ENCODE measurements around the gene MINDY2.

The MINDY2 gene, protein sequence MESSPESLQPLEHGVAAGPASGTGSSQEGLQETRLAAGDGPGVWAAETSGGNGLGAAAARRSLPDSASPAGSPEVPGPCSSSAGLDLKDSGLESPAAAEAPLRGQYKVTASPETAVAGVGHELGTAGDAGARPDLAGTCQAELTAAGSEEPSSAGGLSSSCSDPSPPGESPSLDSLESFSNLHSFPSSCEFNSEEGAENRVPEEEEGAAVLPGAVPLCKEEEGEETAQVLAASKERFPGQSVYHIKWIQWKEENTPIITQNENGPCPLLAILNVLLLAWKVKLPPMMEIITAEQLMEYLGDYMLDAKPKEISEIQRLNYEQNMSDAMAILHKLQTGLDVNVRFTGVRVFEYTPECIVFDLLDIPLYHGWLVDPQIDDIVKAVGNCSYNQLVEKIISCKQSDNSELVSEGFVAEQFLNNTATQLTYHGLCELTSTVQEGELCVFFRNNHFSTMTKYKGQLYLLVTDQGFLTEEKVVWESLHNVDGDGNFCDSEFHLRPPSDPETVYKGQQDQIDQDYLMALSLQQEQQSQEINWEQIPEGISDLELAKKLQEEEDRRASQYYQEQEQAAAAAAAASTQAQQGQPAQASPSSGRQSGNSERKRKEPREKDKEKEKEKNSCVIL

GRCh38 chr15:58770857-58771620 is at the start of gene MINDY2:
MINDY2 (plus strand) TSS chr15:58771302; CDS start chr15:58771396, 94 bp downstream.
- DNase-seq (ENCODE audit: low spot score) = peak; percentile 97
- TF ChIP-seq CTCF (IDR thresholded peaks at IDR 0.05; ENCODE audit: borderline replicate concordance, control extremely low read depth, extremely low read depth, insufficient read depth, missing control alignments) = peak; percentile 42
- in situ Hi-C loops (cut with MboI; ENCODE audit: low sequenced_read_pairs, unreplicated experiment) = loop anchor here (25.0 kb wide), 1 partner anchor 534 kb away; no protein-coding TSS in a partner anchor

GRCh38 chr15:58724466-58724865 is 46.6 kb upstream of the MINDY2 start:
- no peak for TF ChIP-seq CTCF (IDR thresholded peaks at IDR 0.05; ENCODE audit: borderline replicate concordance, control extremely low read depth, extremely low read depth, insufficient read depth, missing control alignments)
- in situ Hi-C loops (cut with MboI; ENCODE audit: low sequenced_read_pairs, unreplicated experiment) = no loop called here
- DNase-seq (ENCODE audit: low spot score) = peak; percentile 65

GRCh38 chr15:58726867-58727266 is 44.2 kb upstream of the MINDY2 start:
- no peak for TF ChIP-seq CTCF (IDR thresholded peaks at IDR 0.05; ENCODE audit: borderline replicate concordance, control extremely low read depth, extremely low read depth, insufficient read depth, missing control alignments)
- in situ Hi-C loops (cut with MboI; ENCODE audit: low sequenced_read_pairs, unreplicated experiment) = no loop called here
- DNase-seq (ENCODE audit: low spot score) = no peak

DNA sequence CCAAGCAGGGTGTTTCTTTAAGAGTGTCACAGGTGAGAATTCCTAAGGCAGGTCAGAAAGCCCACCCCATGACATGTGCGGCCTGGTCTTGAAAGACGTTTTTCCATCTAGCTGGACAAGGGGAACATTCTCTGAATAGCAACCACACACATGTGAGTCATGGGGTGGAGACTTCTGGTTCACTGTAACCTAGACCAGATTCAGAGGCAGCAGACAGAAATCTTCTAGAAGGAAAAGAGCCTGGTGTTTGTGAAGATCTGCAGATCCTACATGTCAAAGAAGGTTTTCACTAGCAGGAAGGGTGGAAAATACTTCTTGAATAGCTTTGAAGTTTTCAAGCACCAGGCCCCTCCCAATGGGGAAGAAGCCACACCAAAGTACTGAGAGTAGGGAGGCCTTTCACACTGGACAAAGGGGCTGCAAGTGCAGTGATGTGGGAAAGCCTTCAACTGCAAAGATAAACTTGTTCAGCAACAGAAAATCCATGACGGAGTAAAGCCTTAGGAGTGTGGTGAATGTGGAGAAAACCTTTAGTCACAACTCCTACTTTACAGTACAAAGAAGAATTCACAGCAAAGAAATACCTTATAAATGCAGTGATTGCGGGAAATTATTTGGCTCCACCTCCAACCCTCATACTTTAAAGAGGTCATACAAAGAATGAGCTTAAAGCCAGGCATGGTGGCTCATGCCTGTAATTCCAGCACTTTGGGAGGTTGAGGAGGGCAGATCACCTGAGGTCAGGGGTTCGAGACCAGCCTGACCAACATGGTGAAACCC is 39.2 kb upstream of the MINDY2 start:
- in situ Hi-C loops (cut with MboI; ENCODE audit: low sequenced_read_pairs, unreplicated experiment) = no loop called here
- TF ChIP-seq CTCF (IDR thresholded peaks at IDR 0.05; ENCODE audit: borderline replicate concordance, control extremely low read depth, extremely low read depth, insufficient read depth, missing control alignments) = no peak
- DNase-seq (ENCODE audit: low spot score) = no peak

DNA sequence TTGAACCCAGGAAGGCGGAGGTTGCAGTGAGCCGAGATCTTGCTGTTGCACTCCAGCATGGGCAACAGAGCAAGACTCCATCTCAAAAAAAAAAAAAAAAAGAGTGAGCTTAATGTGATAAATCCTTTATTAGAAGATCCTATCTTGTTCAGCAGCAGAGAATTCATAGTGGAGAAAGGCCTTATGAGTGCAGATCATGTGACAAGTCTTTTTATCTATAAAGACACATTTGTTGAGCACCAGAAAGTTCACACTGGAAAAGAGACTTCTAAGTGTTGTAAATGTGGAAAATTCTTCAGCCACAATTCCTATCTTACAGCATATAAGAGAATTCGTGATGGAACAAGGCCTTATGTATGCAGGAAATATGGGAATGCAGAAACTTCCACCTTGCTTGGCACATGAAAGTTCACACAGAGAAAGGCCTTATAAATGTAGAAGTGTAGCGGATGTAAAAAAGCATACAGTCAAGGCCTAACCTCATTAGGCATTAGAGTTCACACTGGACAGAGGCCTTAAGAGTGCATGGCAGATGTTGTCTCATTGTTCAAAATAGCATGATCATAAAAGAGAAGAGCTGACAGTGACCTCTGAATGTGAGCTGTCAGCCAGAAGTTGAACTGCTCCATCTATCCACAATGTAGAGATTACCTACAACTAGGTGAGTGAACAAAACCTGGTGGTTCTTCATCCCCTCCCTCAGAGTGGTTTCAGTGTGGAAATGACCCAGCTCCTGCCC is 38.3 kb upstream of the MINDY2 start:
- in situ Hi-C loops (cut with MboI; ENCODE audit: low sequenced_read_pairs, unreplicated experiment) = no loop called here
- no peak for TF ChIP-seq CTCF (IDR thresholded peaks at IDR 0.05; ENCODE audit: borderline replicate concordance, control extremely low read depth, extremely low read depth, insufficient read depth, missing control alignments)
- DNase-seq (ENCODE audit: low spot score) = no peak
